MV-4-11 (cell line): ENCODE data around the gene PRSS8.
"Not testable (repeated sequence)": the region's sequence is repeated elsewhere in the genome, so short reads cannot be mapped to it uniquely, and the experiment has no call there.

Experiments
- DNase-seq: peaks from one replicate; lab custom pipeline; 2025; lab: John Stamatoyannopoulos, UW

Gene PRSS8

DNA sequence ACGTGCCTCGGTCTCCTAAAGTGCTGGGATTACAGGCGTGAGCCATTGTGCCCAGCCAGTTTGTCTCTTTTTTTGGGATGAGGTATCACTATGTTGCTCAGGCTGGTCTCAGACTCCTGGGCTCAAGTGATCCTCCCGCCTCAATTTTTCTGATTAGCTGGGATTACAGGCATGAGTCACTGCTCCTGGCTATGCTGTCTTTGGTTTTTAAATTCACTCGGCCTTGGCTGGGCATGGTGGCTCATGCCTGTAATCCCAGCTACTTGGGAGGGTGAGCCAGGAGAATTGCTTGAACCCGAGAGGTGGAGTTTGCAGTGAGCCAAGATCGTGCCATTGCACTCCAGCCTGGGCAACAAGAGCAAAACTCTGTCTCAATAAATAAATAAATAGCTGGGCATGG lies 8.9 kb upstream of the PRSS8 start:
- not testable (repeated sequence) for DNase-seq

DNA sequence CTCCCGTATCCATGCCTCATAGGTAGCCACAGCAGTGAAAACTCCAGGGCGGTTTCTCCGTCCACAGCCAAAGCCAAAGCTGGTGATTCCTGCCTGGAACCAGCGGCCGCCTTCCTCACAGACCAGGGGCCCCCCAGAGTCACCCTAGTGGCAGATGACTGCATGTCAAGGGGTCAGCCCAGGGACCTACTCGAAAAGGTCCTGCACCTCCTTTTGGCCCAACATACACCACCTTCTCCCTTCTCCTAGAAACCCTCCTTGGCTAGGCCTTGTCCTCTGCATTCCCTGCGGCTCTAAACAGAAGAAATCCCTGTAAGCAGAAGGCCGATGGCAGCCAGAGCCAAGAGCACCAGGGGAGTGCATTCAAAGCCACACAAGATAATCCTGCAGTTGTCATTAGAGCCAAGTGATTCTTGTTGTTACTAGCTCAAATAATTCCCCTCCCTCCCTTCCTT lies 8.2 kb upstream of the PRSS8 start:
- DNase-seq = no peak

DNA sequence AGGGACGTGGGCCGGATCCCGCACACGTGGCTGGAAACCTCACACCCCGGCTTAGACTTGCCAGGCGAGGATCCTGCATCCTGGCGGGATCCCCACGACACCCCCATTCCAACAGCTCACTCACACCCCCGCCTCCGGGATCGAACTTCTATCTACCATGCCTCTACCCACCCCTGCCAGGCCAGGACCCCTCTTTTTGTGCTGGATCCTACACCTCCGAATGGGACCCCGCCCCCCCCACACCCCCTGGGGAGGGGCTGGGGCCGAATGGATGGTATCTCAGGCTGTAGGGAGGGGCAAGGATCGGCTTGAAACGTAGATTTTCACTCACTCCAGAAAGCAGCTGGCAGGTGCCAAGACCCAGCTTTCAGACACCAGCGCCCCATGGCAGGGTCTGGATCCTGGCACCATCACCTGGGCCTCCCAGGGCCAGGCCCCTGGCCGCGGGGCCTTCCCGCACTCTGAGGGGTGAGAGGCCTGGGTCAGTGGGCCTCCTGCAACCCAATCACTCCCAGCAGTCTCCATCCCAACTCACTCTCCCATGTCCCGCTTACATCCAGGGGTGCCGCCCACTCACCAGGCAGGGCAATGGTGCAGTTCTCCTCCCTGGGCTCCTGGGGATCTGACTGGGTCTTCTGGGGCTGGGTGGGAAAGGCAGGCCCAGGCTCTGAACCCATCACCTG lies 7.6 kb upstream of the PRSS8 start:
- DNase-seq = no peak

DNA sequence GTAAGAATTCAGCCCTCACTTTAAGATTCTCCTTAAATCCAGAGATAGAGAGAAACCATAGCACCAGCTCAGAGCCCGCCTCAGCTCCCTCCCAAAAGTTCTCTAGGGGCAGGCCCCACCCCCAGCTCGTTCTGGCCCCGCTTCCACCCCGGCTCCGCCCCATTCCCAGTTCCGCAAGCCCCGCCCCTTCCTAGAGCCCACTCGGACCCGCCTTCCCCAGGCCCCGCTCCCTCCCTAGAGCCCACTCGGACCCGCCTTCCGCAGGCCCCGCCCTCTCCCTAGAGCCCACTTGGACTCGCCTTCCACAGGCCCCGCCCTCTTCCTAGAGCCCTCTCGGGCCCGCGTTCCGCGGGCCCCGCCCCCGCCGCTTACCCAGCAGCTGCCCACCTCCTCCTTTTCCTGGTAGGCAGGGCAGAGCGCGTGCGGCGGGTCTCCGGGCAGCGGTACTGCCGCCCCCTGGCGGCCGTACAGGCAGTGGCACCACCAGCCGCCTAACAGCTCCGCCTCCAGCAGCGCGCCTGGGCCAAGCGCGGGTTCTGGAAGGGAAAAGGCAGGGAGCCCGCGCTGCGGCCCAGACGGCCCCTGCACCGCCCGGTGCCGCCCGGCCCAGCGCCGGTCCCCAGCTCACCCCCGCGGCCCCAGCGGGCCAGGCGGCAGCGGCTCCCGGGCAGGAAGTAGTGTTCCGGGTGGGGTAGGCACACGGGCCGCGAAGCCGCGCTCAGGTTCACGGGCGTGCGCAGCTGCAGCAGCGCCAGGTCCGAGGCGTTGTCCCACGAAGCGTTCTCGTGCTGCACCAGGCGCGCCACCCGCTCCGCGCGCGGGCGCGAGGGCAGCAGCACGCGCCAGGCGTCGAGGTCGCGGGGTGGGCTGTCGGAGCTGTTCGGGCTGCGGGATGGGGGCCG lies 6.8 kb upstream of the PRSS8 start:
- peak; percentile 97 for DNase-seq

DNA sequence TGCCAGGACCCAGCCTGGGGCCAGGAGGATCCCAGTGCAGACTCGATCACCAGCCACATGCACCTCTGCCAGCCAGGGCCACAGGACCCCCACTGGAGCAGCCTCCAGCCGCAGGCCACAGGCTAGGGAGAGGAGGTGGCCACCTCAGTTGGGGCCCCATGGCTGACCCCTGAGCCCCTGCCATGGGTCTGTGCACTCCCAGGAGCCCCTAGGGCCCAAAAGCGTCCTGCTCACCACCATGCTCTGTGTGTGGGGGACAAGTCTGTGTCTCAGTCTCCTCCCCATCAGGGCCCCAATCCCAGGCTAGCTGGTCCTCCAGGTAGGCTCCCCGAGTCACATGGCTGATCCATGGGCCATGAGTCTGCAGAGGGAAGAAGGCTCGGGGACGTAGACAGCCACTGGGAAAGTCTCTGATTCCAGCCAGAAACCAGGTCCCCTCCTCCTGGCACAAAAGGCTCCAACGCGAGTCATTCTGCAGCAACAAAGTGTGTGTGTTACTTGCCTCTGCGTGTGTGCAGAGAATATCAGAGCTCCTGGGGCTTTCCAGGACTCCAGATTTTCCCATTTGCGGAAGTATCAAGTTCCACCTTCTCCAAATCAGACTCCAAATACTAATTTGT lies 6.1 kb upstream of the PRSS8 start:
- no peak for DNase-seq

DNA sequence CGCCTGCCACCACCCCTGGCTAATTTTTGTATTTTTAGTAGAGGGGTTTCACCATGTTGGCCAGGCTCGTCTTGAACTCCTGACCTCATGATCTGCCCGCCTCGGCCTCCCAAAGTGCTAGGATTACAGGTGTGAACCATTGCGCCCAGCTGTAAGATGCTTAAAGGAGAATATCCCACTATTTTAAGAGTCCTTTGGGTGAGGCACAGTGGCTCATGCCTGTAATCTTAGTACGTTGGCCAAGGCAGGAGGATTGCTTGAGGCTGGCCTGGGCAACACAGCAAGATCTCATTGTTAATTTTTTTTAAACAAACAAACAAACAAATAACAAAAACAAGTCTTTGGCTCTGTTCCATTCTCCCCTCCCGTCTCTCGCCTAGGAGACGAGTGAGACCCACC lies 5.5 kb upstream of the PRSS8 start:
- not testable (repeated sequence) for DNase-seq

DNA sequence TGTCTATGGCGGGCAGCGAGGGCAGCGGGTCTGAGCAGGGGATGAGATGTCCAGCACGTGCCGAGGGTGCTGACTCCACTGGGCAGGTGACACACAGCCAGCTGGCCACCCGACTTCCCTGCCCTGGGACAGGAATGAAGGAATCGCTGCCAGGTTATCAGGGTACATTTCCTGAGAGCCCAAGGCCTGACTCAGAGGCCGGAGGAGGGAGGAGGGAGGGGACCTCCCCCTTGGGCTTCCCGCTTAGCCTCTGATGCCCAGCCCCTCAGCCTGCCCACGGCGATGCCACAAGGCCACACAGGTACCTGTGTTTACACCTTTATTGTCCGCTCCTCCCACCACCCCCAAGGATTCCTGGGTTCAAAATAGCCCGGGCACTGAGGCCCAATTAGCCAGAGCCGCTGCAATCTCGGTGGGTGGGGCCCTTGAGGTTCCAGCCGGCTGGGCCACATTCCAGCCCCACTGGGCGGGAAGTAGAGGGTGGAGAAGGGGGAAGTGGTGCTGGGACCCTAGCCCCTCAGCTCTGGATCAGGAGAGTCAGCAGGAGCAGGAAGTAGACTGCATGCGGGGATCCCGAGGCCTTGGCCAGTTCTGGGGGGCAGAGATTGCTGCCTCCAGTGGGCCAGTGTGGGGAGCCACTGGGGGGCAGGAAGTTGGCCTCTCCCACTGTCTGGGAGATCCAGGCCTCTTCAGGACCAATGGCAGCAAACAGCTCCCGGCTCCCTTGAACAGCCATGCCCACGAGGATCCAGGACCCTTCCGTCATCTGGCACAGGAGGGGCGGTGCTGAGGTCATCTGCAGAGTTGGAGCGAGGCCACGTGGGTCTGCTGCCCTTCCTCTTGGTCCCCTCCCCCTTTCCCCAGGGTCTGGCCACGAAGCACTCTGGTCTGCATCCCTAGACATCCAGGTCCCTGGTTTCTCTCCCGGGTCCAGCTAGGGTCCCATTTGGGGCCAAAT lies 3.4 kb upstream of the PRSS8 start:
- DNase-seq = no peak

DNA sequence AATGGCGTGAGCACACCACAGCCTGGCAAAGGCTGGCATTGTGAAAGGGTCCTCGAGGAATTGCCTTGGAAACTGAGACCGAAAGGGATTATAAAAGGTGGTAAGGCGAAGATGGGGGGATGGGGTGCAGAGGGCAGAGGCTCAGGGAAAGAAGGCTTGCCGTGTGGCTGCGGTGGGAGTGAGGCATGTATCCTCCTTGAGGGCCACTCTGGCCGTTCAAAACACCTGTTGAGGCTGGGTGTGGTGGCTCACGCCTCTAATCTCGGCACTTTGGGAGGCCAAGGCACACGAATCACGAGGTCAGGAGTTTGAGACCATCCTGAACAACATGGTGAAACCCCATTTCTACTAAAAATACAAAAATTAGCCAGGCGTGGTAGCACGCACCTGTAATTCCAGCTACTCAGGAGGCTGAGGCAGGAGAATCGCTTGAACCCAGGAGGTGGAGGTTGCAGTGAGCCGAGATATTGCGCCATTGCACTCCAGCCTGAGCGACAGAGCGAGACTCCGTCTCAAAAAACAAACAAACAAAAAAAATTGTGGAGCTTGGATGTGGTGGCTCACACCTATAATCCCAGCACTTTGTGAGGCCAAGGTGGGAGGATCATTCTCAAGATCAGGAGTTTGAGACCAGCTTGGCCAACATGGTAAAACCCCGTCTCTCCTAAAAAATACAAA lies 1.4 kb upstream of the PRSS8 start:
- DNase-seq = not testable (repeated sequence)

DNA sequence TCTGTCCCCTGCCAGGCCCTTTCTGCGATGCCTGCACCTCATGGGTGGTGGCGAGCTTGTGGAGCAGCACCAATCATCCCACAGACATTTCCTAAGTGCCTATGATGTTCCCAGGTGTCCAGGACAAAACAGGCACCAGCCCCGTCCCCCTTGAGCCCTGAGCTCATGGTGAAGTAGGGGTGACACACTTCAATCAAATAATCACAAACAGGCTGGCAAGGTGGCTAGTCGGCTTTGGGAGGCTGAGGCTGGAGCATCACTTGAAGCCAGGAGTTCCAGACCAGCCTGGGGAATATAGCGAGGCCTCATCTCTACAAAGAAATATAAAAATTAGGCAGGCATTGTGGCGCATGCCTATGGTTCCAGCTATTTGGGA lies 748 bp upstream of the PRSS8 start:
- DNase-seq = no peak

DNA sequence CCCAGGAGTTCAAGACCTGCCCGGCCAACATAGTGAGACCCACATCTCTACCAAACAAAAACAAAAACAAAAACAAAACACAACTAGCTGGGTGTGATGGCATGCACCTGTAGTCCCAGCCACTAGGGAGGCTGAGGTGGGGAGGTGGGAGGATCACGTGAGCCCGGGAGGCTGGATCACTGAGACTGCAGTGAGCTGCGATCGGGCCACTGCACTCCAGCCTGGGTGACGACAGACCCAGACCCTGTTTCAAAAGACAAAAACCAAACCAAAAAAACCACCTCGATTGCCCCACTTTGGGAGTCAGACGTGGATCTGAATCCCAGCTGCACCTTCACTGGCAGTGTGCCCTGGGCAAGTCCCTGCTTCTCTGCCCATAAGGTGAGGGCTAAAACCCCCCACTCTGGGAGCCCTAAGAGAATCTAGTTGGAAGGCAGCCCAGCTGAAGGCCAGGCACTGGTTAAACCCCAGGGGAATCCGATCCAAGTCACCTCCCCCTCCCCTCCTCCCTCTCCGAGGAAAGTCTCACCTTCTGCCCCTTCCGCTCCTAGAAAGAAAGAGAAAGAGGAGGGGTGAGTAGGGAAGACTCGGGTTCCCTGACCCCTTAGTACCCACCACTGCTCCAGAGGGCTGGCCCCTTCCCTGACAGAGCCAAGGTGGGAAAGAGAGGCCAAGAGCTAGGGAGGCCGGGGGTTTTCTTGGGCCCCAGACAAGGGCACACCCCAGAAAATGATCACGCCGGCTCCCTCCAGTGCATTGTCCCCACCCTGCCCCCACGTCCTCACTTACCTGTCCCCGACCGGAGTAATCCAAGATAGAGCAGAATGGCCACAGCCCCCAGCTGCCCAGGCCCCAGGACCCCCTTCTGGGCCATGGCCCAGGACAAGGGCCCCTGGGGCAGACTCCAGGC lies 647 bp downstream of the PRSS8 start:
- peak; percentile 68 for DNase-seq

DNA sequence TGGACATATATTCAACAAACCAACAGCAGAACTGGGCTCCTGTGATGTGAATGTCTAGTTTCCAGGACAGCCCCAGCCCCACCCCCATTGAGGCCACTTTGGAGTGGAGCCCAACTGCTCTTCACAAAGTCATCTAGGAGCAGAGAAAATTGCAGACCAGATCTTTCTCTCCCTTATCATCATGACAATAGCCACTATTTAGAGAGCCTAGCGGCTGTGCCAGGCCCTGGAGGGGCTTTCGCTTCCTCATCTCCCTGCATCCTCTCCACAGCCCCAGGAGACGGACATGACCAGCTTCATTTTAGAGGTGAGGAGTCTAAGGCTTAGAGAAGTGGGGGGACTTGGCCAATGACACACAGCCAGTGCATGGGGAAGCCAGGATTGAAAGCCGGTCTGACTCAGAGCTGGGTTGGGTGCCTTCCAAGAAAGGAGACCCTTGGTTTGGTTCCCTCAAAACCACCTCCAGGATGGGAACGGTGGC lies 1.4 kb downstream of the PRSS8 start:
- peak; percentile 92 for DNase-seq

DNA sequence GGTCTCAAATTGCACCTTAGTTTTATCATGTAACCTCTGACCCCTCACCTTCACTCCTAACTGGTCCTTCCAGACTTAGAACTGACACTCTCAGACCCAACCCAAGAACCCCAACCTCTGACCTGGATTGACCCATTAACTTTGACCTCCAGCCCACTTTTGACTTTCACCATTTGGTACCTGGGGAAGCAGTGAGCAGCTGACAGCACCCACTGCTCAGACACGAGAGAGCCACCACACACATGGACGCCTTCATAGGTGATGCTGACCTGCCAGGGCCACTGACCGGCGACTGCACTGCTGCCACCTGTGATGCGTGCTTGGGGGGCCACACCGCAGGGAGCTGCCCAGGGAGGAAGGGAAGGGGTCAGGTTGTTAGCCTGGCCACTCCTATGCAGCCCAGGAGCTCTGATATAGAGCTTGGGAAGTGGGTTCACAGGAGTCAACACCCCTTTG lies 2.5 kb downstream of the PRSS8 start:
- no peak for DNase-seq

DNA sequence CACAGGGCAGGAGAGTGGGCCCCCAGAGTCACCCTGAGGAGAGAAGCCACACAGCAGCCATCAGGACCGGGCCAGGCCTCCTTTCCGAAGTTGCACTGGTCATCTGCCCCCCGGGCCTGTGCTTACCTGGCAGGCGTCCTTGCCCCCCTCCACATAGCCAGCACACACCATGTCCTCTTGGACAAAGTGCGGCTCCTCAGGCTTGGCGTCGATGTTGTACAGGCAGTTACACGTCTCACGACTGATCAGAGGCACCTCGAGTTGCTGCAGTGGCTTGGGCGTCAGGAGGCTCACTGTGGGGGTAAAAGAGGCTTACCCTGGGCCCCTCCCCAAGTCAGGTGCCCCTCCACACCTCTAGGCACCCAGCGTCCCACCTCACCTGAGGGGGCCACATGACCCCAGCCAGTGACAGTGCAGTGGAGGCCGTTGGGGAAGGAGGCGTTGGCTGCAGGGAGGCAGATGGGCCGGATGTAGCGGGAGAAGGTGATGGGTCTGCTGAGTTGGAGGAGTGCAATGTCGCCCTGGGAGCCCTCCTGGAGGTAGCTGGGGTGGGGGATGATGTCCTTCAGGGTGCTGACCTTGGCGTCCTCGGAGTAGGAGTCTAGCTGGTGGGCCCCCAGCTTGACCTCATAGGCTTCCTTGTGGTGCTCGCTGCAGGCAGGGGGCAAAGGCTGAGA lies 3.1 kb downstream of the PRSS8 start:
- DNase-seq = no peak

DNA sequence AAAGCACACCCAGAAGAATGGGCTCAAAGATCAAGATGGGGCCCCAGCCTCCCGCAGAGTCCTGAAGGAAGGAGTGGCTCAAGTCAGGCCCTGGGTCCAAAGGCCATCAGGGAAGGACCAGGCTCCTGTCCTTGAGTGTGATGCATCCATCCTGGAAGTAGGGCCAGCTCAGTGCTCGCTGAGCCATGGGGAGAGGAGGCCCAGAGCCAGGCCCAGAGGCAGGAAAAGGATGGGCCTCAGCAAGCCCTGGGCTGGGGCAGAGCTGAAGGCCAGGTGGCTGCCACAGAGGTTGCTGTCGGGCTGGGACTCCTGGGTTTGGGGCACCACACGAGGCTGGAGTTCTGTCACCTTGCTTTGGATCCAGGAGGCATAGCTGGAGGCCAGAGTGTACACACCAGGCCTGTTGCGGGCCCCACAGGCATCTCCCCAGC lies 3.7 kb downstream of the PRSS8 start:
- DNase-seq = no peak

DNA sequence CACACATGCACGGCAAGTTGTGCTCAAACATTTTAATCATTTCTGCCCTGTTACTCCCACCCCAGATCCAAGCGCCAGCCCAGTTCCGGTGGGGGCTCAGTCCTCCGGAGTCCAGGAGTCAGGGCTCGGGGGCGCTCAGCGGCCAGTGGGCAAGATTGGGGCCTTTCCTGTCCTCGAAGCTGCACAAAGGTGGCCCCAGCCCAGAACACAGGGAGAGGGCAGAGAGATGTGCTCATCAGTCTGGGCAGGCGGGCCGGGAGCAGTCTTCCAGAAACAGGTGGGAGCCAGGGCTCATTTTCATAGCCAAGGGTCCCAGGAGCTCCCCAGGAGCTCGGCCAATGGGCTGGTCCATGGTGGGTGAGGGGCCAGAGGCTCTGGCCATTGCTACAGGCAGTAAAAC lies 4.1 kb downstream of the PRSS8 start:
- no peak for DNase-seq

DNA sequence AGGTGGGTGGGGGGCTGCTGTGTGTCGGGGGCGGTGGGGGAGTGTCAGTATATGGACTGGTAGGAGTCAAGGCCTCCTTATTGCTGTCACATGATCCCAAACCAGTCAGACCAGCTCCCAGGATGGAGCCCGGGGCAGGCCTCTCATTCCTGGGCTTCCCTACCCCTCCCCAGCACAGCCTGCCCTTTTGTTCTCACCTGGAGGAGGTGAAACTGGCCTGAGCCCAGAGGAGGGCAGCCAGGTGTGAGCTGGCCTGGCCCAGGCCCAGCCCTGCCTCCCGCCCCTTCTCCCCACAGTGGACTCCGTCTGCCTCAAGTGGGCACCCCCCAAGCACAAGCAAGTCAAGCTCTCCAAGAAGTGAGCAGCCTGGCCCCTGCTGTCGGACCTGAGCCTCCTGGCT lies 4.6 kb downstream of the PRSS8 start:
- no peak for DNase-seq

DNA sequence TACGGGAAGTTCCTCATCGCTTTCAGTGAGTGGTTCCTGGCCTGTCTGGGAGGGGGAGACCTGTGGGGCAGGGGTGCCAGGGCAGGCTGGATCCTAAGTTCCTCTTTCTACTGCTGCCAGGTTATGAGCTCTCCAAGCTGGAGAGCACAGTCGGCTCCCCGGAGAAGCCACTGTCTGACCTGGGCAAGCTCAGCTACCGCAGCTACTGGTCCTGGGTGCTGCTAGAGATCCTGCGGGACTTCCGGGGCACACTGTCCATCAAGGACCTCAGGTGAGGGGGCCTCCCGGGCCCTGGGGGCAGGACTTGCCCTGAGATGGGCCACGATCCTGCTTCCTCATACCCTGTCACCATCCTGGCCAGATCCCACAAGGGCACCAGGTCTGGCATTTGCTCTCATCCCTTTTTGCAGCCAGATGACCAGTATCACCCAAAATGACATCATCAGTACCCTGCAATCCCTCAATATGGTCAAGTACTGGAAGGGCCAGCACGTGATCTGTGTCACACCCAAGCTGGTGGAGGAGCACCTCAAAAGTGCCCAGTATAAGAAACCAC lies 5.1 kb downstream of the PRSS8 start:
- DNase-seq = peak; percentile 41

DNA sequence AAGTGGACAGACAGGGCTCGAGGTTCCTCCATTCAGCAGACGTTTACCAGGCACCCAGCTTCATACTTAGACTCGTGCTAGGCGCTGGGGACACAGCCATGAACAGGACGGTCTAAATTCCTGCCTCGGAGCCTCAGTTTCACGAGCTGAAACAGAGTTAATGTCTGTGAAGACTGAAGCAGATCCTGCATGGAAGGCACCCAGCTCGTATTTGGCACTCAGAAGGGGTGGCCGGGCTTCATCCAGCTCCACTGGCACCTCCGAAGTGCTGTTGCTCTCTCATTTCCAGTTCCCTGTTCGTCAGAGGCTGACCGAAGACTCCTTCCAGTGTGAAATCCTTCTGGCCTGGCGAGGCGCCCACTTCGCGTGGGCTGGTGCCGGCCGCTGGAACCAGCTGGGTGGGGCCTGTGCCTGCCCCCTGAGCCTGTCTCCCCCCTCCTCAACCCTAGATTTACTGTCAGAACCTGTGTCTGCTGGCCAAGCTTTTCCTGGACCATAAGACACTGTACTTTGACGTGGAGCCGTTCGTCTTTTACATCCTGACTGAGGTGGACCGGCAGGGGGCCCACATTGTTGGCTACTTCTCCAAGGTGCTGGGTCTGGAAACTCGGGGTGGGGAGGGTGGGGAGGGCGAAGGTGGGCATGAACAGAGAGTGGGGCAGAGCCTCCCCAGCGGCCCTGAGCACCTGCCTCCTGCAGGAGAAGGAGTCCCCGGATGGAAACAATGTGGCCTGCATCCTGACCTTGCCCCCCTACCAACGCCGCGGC lies 5.8 kb downstream of the PRSS8 start:
- DNase-seq = peak; percentile 62
